ENCODE data around the gene DDAH1. TPM values are rescaled to one million over a fixed set of nuclear protein-coding genes. Genes with fewer than 3 reads are reported as not detected.

Gene DDAH1
- total RNA-seq, 6 experiments from 2014 or later, result 54.9 to 94.9 (median 66.2) TPM

DNA sequence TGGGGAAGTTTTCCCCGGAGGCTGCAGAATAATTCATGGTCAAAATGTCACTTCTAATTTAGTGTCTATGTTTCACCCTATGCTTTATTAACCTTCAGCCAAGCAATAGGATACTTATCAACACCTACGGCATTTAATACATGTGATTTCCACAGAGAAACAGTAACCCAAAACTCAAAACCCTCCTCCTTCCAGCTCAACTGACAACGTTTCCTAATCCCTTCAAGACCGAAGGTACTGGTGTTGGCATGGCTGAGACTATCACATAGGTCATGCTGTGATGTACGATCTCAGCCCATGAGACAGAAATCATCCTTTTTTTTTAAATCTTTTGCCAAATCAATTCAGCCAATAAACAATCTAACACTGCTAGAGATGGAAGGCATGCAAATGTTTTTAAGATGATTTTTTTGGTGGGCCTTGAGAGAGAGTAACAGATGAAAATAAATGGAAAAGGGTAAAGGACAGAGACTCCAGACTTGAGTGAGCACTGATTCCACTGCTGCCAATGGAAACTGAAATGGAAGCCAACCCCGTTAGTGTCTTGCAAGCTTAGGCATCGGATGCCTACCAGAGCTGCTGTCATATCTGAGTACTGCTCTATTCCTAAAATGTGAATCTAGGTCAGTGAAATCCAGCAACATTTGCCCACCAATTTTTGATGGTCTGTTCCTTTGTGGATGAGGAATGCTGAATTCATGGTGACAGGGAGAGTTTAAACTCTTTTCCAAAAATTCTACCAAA is 125.1 kb downstream of the DDAH1 start:
- no peak for ATAC-seq
- Histone ChIP-seq H3K27ac (peak overlapping the region in 1 of 3 donors; percentile 14), H3K4me3 (no peak overlapping the region), H3K4me1 (peaks cover 0 to 13% (median 4%) of the 10 kb centered on the region in 4 donors), H3K27me3 (no peaks in the 10 kb centered on the region), H3K9me3 (no peaks in the 10 kb centered on the region), H3K36me3 (no peaks in the 10 kb centered on the region)
- 85% methylated on average over 5 of the region's 7 CpGs for WGBS (ENCODE audit: insufficient coverage, low coverage, low lambda C conversion rate, missing lambda C conversion rate)
- TF ChIP-seq POLR2A (IDR thresholded peaks at IDR 0.05), result no peak
- TF ChIP-seq, protein P1, sequence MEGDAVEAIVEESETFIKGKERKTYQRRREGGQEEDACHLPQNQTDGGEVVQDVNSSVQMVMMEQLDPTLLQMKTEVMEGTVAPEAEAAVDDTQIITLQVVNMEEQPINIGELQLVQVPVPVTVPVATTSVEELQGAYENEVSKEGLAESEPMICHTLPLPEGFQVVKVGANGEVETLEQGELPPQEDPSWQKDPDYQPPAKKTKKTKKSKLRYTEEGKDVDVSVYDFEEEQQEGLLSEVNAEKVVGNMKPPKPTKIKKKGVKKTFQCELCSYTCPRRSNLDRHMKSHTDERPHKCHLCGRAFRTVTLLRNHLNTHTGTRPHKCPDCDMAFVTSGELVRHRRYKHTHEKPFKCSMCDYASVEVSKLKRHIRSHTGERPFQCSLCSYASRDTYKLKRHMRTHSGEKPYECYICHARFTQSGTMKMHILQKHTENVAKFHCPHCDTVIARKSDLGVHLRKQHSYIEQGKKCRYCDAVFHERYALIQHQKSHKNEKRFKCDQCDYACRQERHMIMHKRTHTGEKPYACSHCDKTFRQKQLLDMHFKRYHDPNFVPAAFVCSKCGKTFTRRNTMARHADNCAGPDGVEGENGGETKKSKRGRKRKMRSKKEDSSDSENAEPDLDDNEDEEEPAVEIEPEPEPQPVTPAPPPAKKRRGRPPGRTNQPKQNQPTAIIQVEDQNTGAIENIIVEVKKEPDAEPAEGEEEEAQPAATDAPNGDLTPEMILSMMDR (IDR thresholded peaks at IDR 0.05), result no peak
- intact Hi-C loops (cut with DNase I), result no loop called here
- no peak for DNase-seq

DNA sequence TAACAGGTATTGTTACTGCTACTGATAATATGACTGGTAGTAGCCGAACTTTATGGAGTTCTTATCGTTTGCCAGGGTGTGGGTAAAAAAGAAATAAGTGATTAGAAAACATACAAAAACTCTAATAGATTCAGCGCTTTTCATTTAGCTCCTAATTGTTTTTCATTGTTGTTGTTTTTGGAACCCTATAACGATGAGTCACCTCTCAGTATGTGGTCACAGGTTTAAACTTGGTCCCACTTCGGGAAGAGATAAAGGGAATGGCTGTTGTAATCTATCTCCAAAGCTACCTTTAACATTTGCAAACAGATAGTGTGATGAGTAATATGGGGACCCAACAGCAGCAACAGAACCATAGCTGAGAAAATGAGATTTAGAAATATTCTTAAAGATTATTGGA is 125.9 kb downstream of the DDAH1 start:
- H3K9me3 ChIP-seq, result no peaks in the 10 kb centered on the region
- no peak overlapping the region for H3K4me3 ChIP-seq
- DNase-seq (no peak), ATAC-seq (peak in 3 of 4 donors; percentile 37 to 93 (median 91))
- H3K27ac ChIP-seq, result peak overlapping the region in 1 of 3 donors; percentile 14
- WGBS (ENCODE audit: insufficient coverage, low coverage, low lambda C conversion rate, missing lambda C conversion rate), result 60% methylated on average over 5 of the region's 5 CpGs
- H3K27me3 ChIP-seq, result no peaks in the 10 kb centered on the region
- no peak for TF ChIP-seq POLR2A (IDR thresholded peaks at IDR 0.05)
- TF ChIP-seq, protein P1 (IDR thresholded peaks at IDR 0.05), result no peak
- intact Hi-C loops (cut with DNase I), result no loop called here
- no peaks in the 10 kb centered on the region for H3K36me3 ChIP-seq
- H3K4me1 ChIP-seq, result peaks cover 0 to 12% (median 3%) of the 10 kb centered on the region in 4 donors

DNA sequence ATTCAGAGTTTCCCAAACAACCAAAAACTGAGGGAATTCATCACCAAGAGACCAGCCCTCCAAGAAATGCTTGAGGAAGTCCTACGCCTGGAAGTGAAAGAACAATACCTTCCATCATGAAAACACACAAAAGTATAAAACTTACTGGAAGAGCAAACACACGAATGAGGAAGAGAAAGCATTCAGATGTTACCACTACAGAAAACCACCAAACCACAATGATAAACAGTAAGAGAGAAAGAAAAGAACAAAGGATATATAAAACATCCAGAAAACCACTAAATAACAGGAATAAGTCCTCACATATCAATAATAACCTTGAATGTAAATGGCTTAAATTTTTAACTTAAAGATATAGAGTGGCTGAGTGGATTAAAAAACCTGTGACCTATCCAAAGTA is 130.0 kb downstream of the DDAH1 start:
- intact Hi-C loops (cut with DNase I), result no loop called here
- Histone ChIP-seq H3K27ac (no peak overlapping the region), H3K4me1 (no peaks in the 10 kb centered on the region), H3K36me3 (no peaks in the 10 kb centered on the region), H3K4me3 (no peak overlapping the region), H3K9me3 (no peaks in the 10 kb centered on the region), H3K27me3 (no peaks in the 10 kb centered on the region)
- ATAC-seq (no peak), DNase-seq (no peak)
- TF ChIP-seq, protein P1 (IDR thresholded peaks at IDR 0.05), result no peak
- no peak for TF ChIP-seq POLR2A (IDR thresholded peaks at IDR 0.05)
- 53% methylated on average over 2 of the region's 2 CpGs for WGBS (ENCODE audit: insufficient coverage, low coverage, low lambda C conversion rate, missing lambda C conversion rate)

DNA sequence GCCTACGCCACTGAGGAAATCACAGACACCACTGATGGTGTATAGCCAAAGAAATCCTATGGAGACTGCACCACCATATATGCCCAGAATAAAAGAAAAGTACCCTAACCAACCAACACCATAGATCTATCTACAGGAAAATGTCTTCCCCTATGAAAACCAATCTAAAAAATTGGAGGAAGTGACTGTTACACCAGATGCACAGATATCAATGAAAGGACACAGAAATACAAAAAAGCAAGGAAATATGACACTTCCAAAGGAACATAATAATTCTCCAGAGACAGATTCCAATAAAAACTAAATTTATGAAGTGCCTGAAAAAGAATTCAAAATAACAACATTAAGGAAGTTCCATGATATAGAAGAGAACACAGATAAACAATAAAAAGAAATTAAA is 131.8 kb downstream of the DDAH1 start:
- ATAC-seq (no peak), DNase-seq (no peak)
- Histone ChIP-seq H3K27ac (no peak overlapping the region), H3K9me3 (no peaks in the 10 kb centered on the region), H3K4me1 (no peaks in the 10 kb centered on the region), H3K36me3 (no peaks in the 10 kb centered on the region), H3K27me3 (no peaks in the 10 kb centered on the region), H3K4me3 (no peak overlapping the region)
- 100% methylated on average over 1 of the region's 1 CpG for WGBS (ENCODE audit: insufficient coverage, low coverage, low lambda C conversion rate, missing lambda C conversion rate)
- TF ChIP-seq, protein P1 (IDR thresholded peaks at IDR 0.05), result no peak
- TF ChIP-seq POLR2A (IDR thresholded peaks at IDR 0.05), result no peak
- intact Hi-C loops (cut with DNase I), result no loop called here
